RWPE1 (cell line): Measurements from ENCODE around the gene DICER1.

ENCODE experiments used
- CTCF ChIA-PET: fragments of 350-600 bp; sonication (Branson Sonifier 250); formaldehyde crosslinking; extraction: SDS; loops from one replicate; lab custom pipeline; 2021; lab: Yijun Ruan, JAX
- POLR2A ChIA-PET: fragments of 400-600 bp; formaldehyde crosslinking; extraction: SDS; loops from one replicate; lab custom pipeline; 2020; ENCODE audit warnings: antibody characterized with exemption; ENCODE audit not compliant: low non-redundant PET; lab: Yijun Ruan, JAX
- DNase-seq: peaks from one replicate; pipeline ENCODE4 v3.0.0; 2012; ENCODE audit warnings: low spot score
- H3K27ac ChIP-seq: fragments of 450-650 bp; 2 replicates; pipeline ENCODE4 v1.5.1; 2017
- CTCF ChIP-seq: fragments of 450-650 bp; conservative IDR thresholded peaks from 2 replicates; pipeline ENCODE4 v1.5.1; 2017; ENCODE audit warnings: low read depth, mild to moderate bottlenecking

Gene DICER1

GRCh38 chr14:95163666-95164065 is 6.3 kb upstream of the DICER1 start:
- DNase-seq: no peak
- H3K27ac ChIP-seq: no peak overlapping the region
- no peak for TF ChIP-seq CTCF
- ChIA-PET CTCF (no interaction called here), POLR2A (no interaction called here)

- POLR2A ChIA-PET: no interaction called here
Measured at GRCh38 chr14:95163132-95163531, 5.8 kb upstream of the DICER1 start.

GRCh38 chr14:95162641-95163040 is 5.3 kb upstream of the DICER1 start:
- POLR2A ChIA-PET: no interaction called here
- no peak for DNase-seq
- H3K27ac ChIP-seq: no peak overlapping the region
- CTCF ChIA-PET: interaction anchor here (0.6 to 1.3 kb wide), 2 partner anchors 8 to 12 kb away, joined by 3 to 5 read pairs; no protein-coding TSS in a partner anchor
- no peak for TF ChIP-seq CTCF

More at GRCh38 chr14:95163132-95163531, 5.8 kb upstream of the DICER1 start:
- no peak for DNase-seq
- TF ChIP-seq CTCF: no peak
- H3K27ac ChIP-seq: no peak overlapping the region
- CTCF ChIA-PET: interaction anchor here (1.3 kb wide), 1 partner anchor 11 kb away, joined by 3 read pairs; no protein-coding TSS in a partner anchor

- no peak for TF ChIP-seq CTCF
- ChIA-PET POLR2A (no interaction called here), CTCF (interaction anchor here (0.6 kb wide), 1 partner anchor 156 kb away, joined by 4 read pairs; no protein-coding TSS in a partner anchor)
- H3K27ac ChIP-seq: peak overlapping the region; percentile 89
- DNase-seq: no peak
Measured at GRCh38 chr14:95157048-95157326, 342 bp downstream of the DICER1 start.

GRCh38 chr14:95156161-95157047 is 925 bp downstream of the DICER1 start:
- POLR2A ChIA-PET: no interaction called here
- H3K27ac ChIP-seq: peak overlapping the region; percentile 89
- peak; percentile 31 for DNase-seq
- CTCF ChIA-PET: interaction anchor here (0.6 kb wide), 1 partner anchor 11 kb away, joined by 3 read pairs; no protein-coding TSS in a partner anchor
- TF ChIP-seq CTCF: no peak

GRCh38 chr14:95155045-95155444 is 2.3 kb downstream of the DICER1 start:
- CTCF ChIA-PET: no interaction called here
- H3K27ac ChIP-seq: no peak overlapping the region
- no peak for DNase-seq
- POLR2A ChIA-PET: no interaction called here
- no peak for TF ChIP-seq CTCF
